ENCODE results near the gene TEK.

Gene TEK

GRCh38 chr9:27108981-27109541 is at the start of gene TEK:
Gene TEK, plus strand, starts transcription at chr9:27109225. Its CDS starts 366 bp downstream, at chr9:27109591.
- H3K4me3 ChIP-seq (ENCODE audit: control insufficient read depth, low read depth, low read length): no peak within 1 kb of the TSS; the same call in 1 of the 2 replicates
- no peak for DNase-seq (ENCODE audit: low read depth)
- TF ChIP-seq CTCF (IDR thresholded peaks at IDR 0.05; ENCODE audit: control insufficient read depth, insufficient read depth, low read depth, low read length, missing control alignments): no peak

DNA sequence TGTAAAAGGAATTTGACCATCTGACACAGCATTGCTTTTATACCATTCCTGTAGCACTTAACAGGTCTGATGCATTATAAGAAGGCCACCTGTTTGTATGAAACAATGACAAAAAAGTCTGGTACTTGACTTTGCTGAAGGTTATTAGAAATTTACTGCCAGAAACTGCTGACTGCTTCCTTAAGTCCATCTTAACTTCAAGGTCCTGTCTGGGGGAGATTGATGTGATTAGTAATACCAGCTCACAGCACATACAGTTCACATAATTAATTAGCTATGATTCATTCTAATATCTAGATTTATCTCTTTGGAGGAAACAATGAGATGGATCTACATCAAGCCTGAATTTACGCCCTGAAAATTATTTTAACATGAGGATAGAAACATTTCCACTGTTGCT is 49.6 kb upstream of the TEK start:
- no peak for TF ChIP-seq CTCF (IDR thresholded peaks at IDR 0.05; ENCODE audit: control insufficient read depth, insufficient read depth, low read depth, low read length, missing control alignments)
- DNase-seq (ENCODE audit: low read depth): no peak
- H3K4me3 ChIP-seq (ENCODE audit: control insufficient read depth, low read depth, low read length): no peak overlapping the region

DNA sequence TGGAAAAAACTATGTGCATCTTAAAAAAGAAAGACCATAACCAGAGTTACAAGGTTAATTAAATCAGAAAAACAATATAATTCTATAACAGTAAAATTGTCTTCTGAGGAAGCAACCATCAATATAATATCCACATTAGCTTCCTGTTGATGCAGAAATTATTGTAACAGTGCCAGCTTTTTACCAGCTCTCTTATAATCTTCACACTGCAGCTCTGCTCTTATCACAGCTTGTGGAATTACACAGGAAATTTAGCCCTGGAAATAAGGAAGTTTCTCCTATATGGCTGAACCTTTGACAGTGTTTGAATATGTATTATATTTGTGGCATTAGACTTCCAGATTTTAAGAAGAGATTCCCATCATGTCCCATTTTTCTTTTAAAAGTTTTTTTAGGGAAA is 49.1 kb upstream of the TEK start:
- TF ChIP-seq CTCF (IDR thresholded peaks at IDR 0.05; ENCODE audit: control insufficient read depth, insufficient read depth, low read depth, low read length, missing control alignments): no peak
- no peak for DNase-seq (ENCODE audit: low read depth)
- no peak overlapping the region for H3K4me3 ChIP-seq (ENCODE audit: control insufficient read depth, low read depth, low read length)

DNA sequence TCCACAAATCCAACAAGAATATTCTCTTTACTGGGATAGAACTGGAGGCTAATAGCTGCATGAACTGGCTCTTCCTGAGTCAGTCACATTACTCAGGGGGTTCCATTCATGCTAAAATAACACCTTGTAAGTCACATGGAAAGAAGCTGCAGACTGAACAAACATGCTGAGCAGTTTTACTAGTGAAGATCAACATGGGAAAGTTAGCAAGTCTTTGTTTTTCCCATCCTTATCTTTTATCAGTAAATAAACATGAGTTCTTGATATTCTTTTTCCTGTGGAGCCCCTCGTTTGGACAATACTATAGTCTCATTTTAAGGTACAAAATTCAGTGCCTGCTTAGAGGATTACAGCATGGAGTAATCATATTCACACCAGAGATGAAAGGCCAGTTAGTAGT is 43.7 kb upstream of the TEK start:
- no peak for DNase-seq (ENCODE audit: low read depth)
- no peak for TF ChIP-seq CTCF (IDR thresholded peaks at IDR 0.05; ENCODE audit: control insufficient read depth, insufficient read depth, low read depth, low read length, missing control alignments)
- H3K4me3 ChIP-seq (ENCODE audit: control insufficient read depth, low read depth, low read length): no peak overlapping the region

DNA sequence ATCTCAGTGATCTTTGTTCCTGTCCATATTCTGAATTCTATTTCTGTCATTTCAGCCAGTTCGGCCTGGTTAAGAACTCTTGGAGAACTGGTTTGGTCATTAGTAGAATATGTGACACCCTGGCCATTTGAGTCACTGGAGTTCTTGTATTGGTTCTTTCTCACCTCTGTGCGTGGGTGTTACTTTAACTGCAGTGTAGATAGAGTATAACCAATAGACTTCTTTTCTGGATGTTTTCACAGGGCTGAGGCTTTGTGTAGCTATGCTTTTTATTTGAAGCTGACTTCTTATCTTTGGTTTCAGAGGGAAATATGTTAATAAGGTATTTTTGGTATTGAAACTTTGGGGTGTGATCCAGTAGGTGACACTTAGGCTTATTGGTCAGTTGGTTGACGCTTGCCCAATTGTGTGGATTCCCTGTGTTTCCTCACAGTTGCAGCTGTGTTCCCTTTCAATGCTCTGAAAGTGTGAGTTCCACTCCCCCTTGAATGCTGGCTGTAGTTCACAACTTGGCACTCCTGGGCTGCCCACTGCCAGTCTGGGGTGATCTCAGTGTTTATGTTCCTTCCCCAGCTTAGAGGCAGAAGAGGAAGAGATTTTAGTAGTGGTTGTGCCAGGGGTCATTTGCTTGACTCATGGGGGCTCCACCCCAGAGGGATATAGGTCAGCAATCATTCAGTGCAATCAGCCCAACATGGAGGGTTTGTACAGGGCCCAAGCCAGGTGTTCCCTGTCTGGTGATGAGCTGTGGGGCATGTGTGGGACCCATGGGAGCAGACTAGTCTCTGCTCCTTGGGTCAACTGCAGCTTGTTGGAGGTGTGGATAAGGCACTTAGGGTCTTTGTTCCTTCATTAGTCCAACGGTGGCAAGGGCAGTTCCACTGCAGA is 34.9 kb upstream of the TEK start:
- no peak for DNase-seq (ENCODE audit: low read depth)
- no peak for TF ChIP-seq CTCF (IDR thresholded peaks at IDR 0.05; ENCODE audit: control insufficient read depth, insufficient read depth, low read depth, low read length, missing control alignments)
- no peak overlapping the region for H3K4me3 ChIP-seq (ENCODE audit: control insufficient read depth, low read depth, low read length)

GRCh38 chr9:27078685-27079084 is 30.3 kb upstream of the TEK start:
- DNase-seq (ENCODE audit: low read depth): no peak
- no peak for TF ChIP-seq CTCF (IDR thresholded peaks at IDR 0.05; ENCODE audit: control insufficient read depth, insufficient read depth, low read depth, low read length, missing control alignments)
- no peak overlapping the region for H3K4me3 ChIP-seq (ENCODE audit: control insufficient read depth, low read depth, low read length)
